Measurements from ENCODE around the gene ZFR. TPM values are rescaled to one million over a fixed set of nuclear protein-coding genes. Genes with fewer than 3 reads are reported as not detected.

The ZFR gene
- total RNA-seq, 1 donor from 2014 or later = 73.0 TPM

GRCh38 chr5:32360906-32361305 is 83.6 kb downstream of the ZFR start:
- Histone ChIP-seq H3K27me3 (ENCODE audit: control insufficient read depth, insufficient read depth, low read length) (no peaks in the 10 kb centered on the region), H3K36me3 (ENCODE audit: control insufficient read depth, insufficient read depth, low read length) (peaks cover 1% of the 10 kb centered on the region), H3K4me3 (ENCODE audit: low read depth, low read length) (no peak overlapping the region)
- TF ChIP-seq CTCF (IDR thresholded peaks at IDR 0.05; ENCODE audit: insufficient read depth, low read length, poor library complexity, severe bottlenecking) = no peak
- DNase-seq (ENCODE audit: low read depth) = no peak

GRCh38 chr5:32358611-32359010 is 85.9 kb downstream of the ZFR start:
- no peak for DNase-seq (ENCODE audit: low read depth)
- H3K4me3 ChIP-seq (ENCODE audit: low read depth, low read length) = no peak overlapping the region
- peaks cover 1% of the 10 kb centered on the region for H3K36me3 ChIP-seq (ENCODE audit: control insufficient read depth, insufficient read depth, low read length)
- no peak for TF ChIP-seq CTCF (IDR thresholded peaks at IDR 0.05; ENCODE audit: insufficient read depth, low read length, poor library complexity, severe bottlenecking)
- H3K27me3 ChIP-seq (ENCODE audit: control insufficient read depth, insufficient read depth, low read length) = no peaks in the 10 kb centered on the region

DNA sequence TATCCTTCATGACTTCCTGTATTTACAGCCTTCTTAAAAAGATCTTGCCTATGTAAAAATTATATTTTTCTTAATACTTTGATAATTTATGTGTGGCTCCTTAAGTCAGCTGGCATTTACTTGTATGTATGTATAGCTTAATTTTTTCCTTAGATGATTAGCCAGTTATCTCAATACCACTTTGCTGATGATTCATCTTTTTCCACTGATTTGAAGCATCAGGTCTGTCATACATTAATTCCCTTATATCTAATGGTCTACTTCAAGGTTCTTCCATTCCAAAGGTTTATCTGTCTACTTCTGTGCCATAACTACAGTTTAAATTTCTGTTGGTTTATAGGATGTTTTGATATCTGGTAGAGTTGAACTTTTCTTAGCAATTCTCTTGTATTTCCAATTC is 86.9 kb downstream of the ZFR start:
- no peak for TF ChIP-seq CTCF (IDR thresholded peaks at IDR 0.05; ENCODE audit: insufficient read depth, low read length, poor library complexity, severe bottlenecking)
- no peak overlapping the region for H3K4me3 ChIP-seq (ENCODE audit: low read depth, low read length)
- peaks cover 1% of the 10 kb centered on the region for H3K36me3 ChIP-seq (ENCODE audit: control insufficient read depth, insufficient read depth, low read length)
- DNase-seq (ENCODE audit: low read depth) = no peak
- H3K27me3 ChIP-seq (ENCODE audit: control insufficient read depth, insufficient read depth, low read length) = no peaks in the 10 kb centered on the region

DNA sequence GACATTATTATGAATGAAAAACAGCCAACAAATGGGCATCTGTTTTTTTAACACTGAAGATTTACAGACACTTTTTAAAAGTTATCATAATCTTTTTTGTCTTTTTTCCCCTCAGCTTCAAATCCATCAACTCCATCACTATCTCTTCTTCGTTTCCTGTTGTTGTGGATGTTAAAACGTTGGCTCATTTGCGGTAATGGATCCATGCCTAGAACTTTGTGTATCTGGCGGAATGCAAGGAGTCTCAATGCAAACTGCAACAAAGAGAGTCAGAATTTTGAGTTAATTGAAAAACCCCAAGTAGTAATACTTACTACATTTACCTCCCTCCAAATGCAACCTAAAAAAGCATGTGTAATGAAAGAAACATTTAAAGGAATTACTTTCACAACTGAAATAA is 88.9 kb downstream of the ZFR start:
- TF ChIP-seq CTCF (IDR thresholded peaks at IDR 0.05; ENCODE audit: insufficient read depth, low read length, poor library complexity, severe bottlenecking) = no peak
- Histone ChIP-seq H3K4me3 (ENCODE audit: low read depth, low read length) (no peak overlapping the region), H3K27me3 (ENCODE audit: control insufficient read depth, insufficient read depth, low read length) (no peaks in the 10 kb centered on the region), H3K36me3 (ENCODE audit: control insufficient read depth, insufficient read depth, low read length) (peaks cover 1% of the 10 kb centered on the region)
- no peak for DNase-seq (ENCODE audit: low read depth)

DNA sequence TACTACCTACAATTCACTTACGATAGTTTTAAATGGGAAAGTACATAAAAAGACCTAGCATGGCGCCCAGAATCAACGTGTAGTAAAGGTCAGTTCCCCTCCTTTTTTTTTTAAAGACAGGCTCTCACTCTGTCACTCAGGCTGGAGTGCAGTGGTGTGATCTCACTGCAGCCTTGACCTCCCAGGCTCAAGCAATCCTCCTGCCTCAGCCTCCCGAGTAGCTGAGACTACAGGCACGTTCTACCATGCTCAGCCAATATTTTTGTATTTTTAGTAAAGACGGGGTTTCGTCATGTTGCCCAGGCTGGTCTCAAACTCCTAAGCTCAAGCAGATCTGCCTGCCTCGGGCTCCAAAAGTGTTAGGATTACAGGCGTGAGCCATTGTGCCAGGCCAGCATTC is 91.1 kb downstream of the ZFR start:
- H3K4me3 ChIP-seq (ENCODE audit: low read depth, low read length) = no peak overlapping the region

More for the DNA sequence above, 91.1 kb downstream of the ZFR start:
- no peak for DNase-seq (ENCODE audit: low read depth)
- H3K36me3 ChIP-seq (ENCODE audit: control insufficient read depth, insufficient read depth, low read length) = peaks cover 1% of the 10 kb centered on the region
- no peak for TF ChIP-seq CTCF (IDR thresholded peaks at IDR 0.05; ENCODE audit: insufficient read depth, low read length, poor library complexity, severe bottlenecking)
- H3K27me3 ChIP-seq (ENCODE audit: control insufficient read depth, insufficient read depth, low read length) = no peaks in the 10 kb centered on the region
